HUES48 (cell line): ENCODE data around the gene GUCY2F.

Source experiments
- H3K27ac ChIP-seq: one replicate; pipeline ENCODE4 v1.7.0; 2013; ENCODE audit warnings: low read depth, low read length, inconsistent platforms
- H3K27me3 ChIP-seq: 2 replicates; pipeline ENCODE4 v1.6.1; 2013; ENCODE audit warnings: mild to moderate bottlenecking, low read length; ENCODE audit not compliant: control insufficient read depth, insufficient read depth
- H3K36me3 ChIP-seq: 2 replicates; pipeline ENCODE4 v1.6.1; 2013; ENCODE audit warnings: low read length; ENCODE audit not compliant: control insufficient read depth, insufficient read depth
- H3K4me1 ChIP-seq: 2 replicates; pipeline ENCODE4 v1.6.1; 2013; ENCODE audit warnings: mild to moderate bottlenecking, low read length; ENCODE audit not compliant: control insufficient read depth, insufficient read depth
- H3K4me3 ChIP-seq: 2 replicates; pipeline ENCODE4 v1.5.1; 2013; ENCODE audit warnings: mild to moderate bottlenecking, low read depth, low read length
- H3K9ac ChIP-seq: 2 replicates; pipeline ENCODE4 v1.6.1; 2013; ENCODE audit warnings: mild to moderate bottlenecking, low read depth, low read length, moderate library complexity
- H3K9me3 ChIP-seq: 2 replicates; pipeline ENCODE4 v1.6.1; 2013; ENCODE audit warnings: low read length; ENCODE audit not compliant: control insufficient read depth, insufficient read depth

GUCY2F gene

GRCh38 chrX:109472939-109473735, 8.7 kb downstream of the GUCY2F start:
- Histone ChIP-seq H3K4me3 (peak overlapping the region; percentile 43; the same call in 1 of the 2 replicates), H3K27me3 (peaks cover 20% of the 10 kb centered on the region), H3K4me1 (peaks cover 35% of the 10 kb centered on the region), H3K9me3 (no peaks in the 10 kb centered on the region), H3K9ac (peak overlapping the region; percentile 63), H3K27ac (peak overlapping the region; percentile 93), H3K36me3 (no peaks in the 10 kb centered on the region)

GRCh38 chrX:109464231-109464630, 17.7 kb downstream of the GUCY2F start:
- Histone ChIP-seq H3K4me3 (no peak overlapping the region), H3K9ac (no peak overlapping the region), H3K36me3 (no peaks in the 10 kb centered on the region), H3K4me1 (no peaks in the 10 kb centered on the region), H3K27ac (no peak overlapping the region), H3K27me3 (no peaks in the 10 kb centered on the region; the same call in 1 of the 2 replicates), H3K9me3 (no peaks in the 10 kb centered on the region)

- H3K4me3 ChIP-seq: no peak overlapping the region
- H3K27ac ChIP-seq: no peak overlapping the region
- H3K4me1 ChIP-seq: no peaks in the 10 kb centered on the region
- no peaks in the 10 kb centered on the region for H3K36me3 ChIP-seq
- no peaks in the 10 kb centered on the region for H3K9me3 ChIP-seq
- no peaks in the 10 kb centered on the region; the same call in 1 of the 2 replicates for H3K27me3 ChIP-seq
- no peak overlapping the region for H3K9ac ChIP-seq
Measured at GRCh38 chrX:109463784-109464183, 18.1 kb downstream of the GUCY2F start.

GRCh38 chrX:109448282-109448938, 33.5 kb downstream of the GUCY2F start:
- Histone ChIP-seq H3K9ac (no peak overlapping the region), H3K4me1 (peaks cover 21% of the 10 kb centered on the region), H3K27me3 (no peaks in the 10 kb centered on the region), H3K27ac (no peak overlapping the region), H3K36me3 (no peaks in the 10 kb centered on the region), H3K4me3 (no peak overlapping the region), H3K9me3 (no peaks in the 10 kb centered on the region)

- Histone ChIP-seq H3K36me3 (no peaks in the 10 kb centered on the region), H3K27ac (no peak overlapping the region), H3K9ac (no peak overlapping the region)
Measured at GRCh38 chrX:109441266-109441665, 40.6 kb downstream of the GUCY2F start.

GRCh38 chrX:109440475-109440874, 41.4 kb downstream of the GUCY2F start:
- Histone ChIP-seq H3K4me1 (no peaks in the 10 kb centered on the region), H3K9ac (no peak overlapping the region), H3K9me3 (no peaks in the 10 kb centered on the region), H3K27ac (no peak overlapping the region), H3K27me3 (peaks cover 3% of the 10 kb centered on the region; the same call in 1 of the 2 replicates), H3K4me3 (no peak overlapping the region), H3K36me3 (no peaks in the 10 kb centered on the region)

More at GRCh38 chrX:109441266-109441665, 40.6 kb downstream of the GUCY2F start:
- H3K9me3 ChIP-seq: no peaks in the 10 kb centered on the region
- H3K4me3 ChIP-seq: no peak overlapping the region
- H3K27me3 ChIP-seq: peaks cover 3% of the 10 kb centered on the region; the same call in 1 of the 2 replicates
- no peaks in the 10 kb centered on the region for H3K4me1 ChIP-seq

- no peak overlapping the region for H3K9ac ChIP-seq
- H3K4me1 ChIP-seq: peaks cover 6% of the 10 kb centered on the region
- no peaks in the 10 kb centered on the region for H3K9me3 ChIP-seq
- H3K36me3 ChIP-seq: no peaks in the 10 kb centered on the region
- no peak overlapping the region for H3K4me3 ChIP-seq
- H3K27ac ChIP-seq: no peak overlapping the region
- no peaks in the 10 kb centered on the region; the same call in 1 of the 2 replicates for H3K27me3 ChIP-seq
Measured at GRCh38 chrX:109409181-109409580, 72.7 kb downstream of the GUCY2F start.

- Histone ChIP-seq H3K36me3 (no peaks in the 10 kb centered on the region), H3K27me3 (no peaks in the 10 kb centered on the region), H3K4me1 (peaks cover 13% of the 10 kb centered on the region)
Measured at GRCh38 chrX:109403922-109404321, 78.0 kb downstream of the GUCY2F start.

GRCh38 chrX:109399831-109400230, 82.1 kb downstream of the GUCY2F start:
- peaks cover 15% of the 10 kb centered on the region for H3K4me1 ChIP-seq
- H3K9ac ChIP-seq: no peak overlapping the region

More at GRCh38 chrX:109403922-109404321, 78.0 kb downstream of the GUCY2F start:
- Histone ChIP-seq H3K9me3 (no peaks in the 10 kb centered on the region), H3K4me3 (no peak overlapping the region), H3K27ac (peak overlapping the region; percentile 51), H3K9ac (no peak overlapping the region)

GRCh38 chrX:109398833-109399232, 83.1 kb downstream of the GUCY2F start:
- Histone ChIP-seq H3K9ac (no peak overlapping the region), H3K27ac (no peak overlapping the region), H3K27me3 (peaks cover 7% of the 10 kb centered on the region), H3K9me3 (no peaks in the 10 kb centered on the region), H3K4me3 (no peak overlapping the region), H3K4me1 (peaks cover 15% of the 10 kb centered on the region), H3K36me3 (no peaks in the 10 kb centered on the region)

More at GRCh38 chrX:109399831-109400230, 82.1 kb downstream of the GUCY2F start:
- Histone ChIP-seq H3K9me3 (no peaks in the 10 kb centered on the region), H3K36me3 (no peaks in the 10 kb centered on the region), H3K27ac (no peak overlapping the region), H3K4me3 (no peak overlapping the region), H3K27me3 (peaks cover 7% of the 10 kb centered on the region)

GRCh38 chrX:109398061-109398460, 83.8 kb downstream of the GUCY2F start:
- Histone ChIP-seq H3K9me3 (no peaks in the 10 kb centered on the region), H3K9ac (no peak overlapping the region), H3K4me3 (no peak overlapping the region), H3K36me3 (no peaks in the 10 kb centered on the region), H3K27me3 (peaks cover 7% of the 10 kb centered on the region), H3K4me1 (peaks cover 15% of the 10 kb centered on the region), H3K27ac (no peak overlapping the region)
